ENCODE measurements around the gene VGLL4. TPM values are rescaled to one million over a fixed set of nuclear protein-coding genes. Genes with fewer than 3 reads are reported as not detected.

The VGLL4 gene
- total RNA-seq, 1 experiment from 2014 or later = 57.4 TPM

DNA sequence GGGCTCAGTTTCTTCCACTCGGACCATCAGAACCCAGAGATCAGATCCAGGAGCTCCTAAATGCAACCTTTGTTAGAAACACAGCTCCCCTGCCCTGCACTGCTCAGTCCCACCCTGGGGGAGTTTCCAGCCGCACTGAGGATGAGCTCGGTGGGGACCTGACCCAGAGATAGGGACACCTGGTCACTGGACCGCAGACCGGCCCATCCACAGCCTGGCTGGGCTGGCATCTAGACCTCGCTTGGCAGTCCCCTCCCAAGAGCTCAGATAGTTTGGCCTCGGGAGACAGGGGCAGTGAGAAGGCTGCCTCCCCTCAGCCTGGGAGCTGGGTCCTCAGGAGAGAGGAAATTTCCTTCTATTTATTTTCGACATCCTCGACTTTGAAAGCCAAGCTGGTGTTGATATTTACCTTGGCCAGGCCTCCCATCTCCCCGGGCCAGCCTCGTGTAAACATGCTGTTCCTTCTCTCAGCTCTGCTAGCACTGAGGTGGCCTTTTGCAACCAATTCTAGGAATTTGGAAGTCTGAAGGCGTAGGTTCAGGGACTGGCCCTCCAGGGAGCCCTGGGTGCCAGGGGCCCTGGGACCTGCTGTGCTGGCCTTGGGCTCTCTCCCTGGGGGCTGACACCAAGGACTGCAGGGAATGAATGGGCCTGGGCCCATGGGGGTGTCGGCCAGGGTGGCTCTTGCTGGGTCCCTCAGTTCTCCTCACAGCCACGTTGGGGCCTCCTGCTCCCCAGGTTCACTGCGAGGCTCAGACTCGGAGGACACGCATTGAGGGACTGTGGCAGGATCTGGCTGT lies 90.1 kb downstream of the VGLL4 start:
- no peak for DNase-seq (ENCODE audit: low read depth)

DNA sequence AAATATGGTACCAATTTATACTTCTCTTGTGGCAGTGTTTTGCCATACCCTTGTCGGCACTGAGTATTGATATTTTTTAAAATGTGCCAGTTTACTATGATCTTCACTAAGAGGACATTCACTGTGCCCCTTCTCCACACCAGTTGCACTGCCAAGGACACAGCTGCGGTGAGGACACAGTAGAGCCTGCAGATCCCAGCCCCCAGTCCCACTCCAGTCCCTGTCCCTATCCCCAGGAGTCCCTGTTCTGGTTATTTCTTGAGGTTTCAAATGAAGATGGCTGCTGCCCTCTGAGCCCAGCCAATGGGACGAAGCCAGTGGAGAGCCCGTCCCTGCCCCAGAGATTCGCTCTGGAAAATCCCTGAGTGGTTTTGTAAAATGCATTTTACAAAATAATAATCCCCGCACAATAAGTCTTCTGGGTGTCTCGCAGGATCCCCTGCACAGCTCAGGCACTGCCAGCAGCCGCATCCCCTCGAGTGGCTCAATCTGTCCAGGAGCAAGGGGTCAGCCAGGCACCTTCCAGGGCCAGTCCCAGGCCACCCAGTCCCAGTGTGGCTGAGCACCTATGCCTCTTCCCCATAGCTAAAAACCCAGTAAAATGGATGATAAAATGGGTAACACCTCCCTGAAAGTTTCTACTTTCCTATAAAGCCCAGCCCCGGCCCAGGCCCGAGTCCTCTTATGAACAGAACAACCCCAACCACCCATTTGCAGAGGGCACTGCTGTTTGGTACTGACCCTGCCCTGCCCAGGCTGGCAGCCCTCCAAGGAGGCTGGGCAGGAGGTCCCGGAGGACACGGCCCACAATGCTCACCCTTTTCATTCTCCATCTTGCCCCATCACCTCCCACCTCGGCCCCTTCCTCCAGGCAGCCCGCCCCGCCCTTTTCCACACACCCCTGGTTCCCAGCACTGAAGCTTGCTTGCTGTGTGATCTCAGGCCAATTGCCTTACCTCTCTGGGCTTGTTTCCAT lies 91.1 kb downstream of the VGLL4 start:
- DNase-seq (ENCODE audit: low read depth) = no peak

DNA sequence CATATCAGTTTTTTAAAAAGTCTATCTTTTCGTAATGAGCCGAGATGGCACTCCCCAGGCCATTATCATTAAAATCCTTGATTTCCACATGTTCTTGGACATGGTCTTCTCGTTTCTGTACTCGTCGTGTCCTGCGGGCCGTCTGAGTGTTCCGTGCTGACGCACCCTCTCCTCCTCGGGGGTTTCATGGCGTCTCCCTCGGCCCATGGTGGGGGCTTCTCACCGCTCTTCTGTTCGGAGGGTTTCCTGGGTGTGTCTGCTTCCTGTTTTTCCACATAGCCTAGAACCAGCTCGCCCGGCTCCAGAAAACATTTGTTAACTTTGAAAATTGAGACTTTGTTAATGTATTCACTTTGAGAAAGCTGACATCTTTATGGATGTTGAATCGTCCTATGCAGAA lies 92.7 kb downstream of the VGLL4 start:
- DNase-seq (ENCODE audit: low read depth) = no peak

DNA sequence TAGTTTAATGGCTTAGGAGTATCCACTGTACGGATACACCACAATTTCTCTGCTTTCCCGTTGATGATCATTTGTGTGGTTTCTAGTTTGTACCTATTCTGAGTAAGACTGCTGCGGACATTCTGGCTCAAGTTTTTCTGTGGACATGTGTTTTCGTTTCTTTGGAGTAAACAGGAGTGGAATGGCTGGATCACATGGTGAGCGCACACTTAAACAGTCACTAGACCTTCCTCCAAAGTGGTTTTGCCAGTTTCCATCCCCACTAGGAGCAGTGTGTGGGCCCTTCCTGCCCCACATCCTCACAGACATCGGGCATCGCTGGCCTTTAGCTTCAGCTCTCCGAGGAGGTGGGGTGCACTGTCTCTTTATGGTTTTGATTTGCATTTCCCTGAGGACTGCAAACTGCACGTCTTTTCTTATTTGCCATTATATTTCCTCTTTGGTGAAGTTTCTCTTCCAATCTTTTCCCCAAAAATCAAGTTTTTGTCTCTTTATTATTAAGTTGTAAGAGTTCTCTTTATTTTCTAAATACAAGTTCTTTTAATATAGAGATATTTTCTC lies 94.1 kb downstream of the VGLL4 start:
- no peak for DNase-seq (ENCODE audit: low read depth)

DNA sequence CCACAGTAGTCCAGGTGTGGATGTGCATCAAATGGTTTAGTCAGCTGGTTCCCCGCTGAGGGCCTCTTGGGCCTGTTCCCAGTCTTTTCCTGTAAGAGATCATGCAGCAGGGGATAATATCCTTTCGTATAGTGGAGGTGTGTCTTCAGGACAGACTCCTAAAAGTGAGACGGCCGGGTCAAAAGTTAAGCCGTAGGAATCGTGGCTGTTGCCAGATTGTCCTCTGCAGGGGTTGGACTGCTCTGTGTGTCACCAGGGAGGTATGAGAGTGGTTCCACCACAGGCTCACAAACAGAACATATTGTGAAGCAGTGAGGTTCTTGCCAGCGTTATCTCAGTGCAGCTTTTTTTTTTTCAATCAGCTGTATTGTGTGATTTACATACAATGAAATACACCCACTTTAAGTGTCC lies 95.0 kb downstream of the VGLL4 start:
- DNase-seq (ENCODE audit: low read depth) = peak; percentile 94

DNA sequence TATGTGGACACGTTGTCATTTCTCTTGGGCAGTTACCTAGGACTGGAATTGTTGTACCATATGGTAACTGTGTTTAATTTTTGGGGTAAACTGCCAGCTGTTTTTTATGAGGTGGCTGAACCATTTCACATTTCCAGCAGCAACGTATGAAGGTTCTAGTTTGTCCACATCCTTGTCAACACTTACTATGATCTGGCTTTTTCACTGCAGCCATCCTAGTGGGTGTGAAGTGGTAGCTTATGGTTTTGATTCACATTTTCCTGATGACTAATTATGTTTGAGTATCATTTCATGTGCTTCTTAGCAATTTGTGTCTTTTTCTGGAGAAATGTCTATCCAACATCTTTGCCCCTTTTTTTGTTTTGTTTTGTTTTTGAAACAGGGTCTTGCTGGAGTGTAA lies 96.2 kb downstream of the VGLL4 start:
- no peak for DNase-seq (ENCODE audit: low read depth)

DNA sequence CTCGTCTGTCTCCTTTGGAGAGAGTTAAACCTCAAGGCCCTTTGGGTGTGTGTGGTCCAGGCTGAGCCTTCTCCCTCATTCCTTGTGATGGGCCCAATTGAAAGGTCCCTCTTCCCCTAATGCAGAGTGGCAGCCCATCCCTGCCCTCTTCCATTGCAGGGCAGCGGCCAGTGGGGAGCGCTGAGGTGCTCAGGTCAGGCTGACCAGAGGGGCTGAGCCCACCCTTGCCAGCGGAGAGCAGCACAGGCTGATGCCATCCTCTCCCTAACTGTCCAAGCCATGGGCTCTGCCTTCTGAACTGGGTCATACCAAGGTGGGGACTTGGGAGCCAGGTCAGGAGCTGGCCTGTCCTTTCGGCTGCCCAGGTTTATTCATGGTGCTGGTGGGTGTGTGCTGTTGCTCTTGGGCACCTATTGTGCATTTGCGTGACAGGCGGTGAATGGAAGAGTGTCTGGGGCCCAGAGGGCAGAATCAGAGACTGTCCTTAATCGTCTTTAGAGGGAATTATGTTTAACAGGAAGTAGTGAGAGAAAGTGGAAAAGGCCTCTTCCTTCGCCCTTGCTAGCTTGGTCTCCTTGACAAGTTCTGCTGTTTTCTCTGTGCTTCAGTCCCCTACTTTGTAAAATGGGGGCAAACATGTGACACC lies 96.9 kb downstream of the VGLL4 start:
- no peak for DNase-seq (ENCODE audit: low read depth)

DNA sequence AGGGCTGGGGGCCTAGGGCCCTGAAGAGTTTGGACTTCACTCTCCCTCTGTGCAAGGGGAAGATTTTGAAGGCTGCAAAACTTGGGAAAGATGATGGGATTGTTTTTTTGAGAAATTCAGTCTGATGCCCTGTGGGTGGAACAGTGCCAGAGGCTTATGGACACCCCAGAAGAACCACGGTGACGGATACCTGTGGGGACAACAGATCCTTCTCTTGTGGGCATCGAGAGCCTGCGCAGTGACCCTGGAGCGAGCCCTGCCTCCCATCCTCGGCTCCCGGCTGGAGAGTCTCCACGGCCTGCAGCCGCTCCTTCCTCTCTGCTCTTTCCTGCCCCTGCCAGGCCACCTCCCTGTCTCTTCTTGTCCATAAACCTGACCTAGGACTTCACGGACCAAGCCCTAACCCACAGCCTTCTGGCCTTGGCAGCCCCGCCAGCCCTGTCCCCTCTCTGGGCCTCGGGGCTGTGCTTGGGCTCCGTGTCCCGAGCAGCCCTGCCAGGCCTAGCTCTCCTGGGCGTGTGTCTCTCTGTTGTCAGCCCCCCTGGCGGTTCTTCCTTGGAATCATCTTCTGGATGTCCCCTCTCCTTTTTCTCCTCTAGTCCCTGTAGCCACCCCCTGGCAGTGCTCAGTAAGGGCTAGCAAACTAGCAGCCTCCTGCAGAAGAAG lies 98.4 kb downstream of the VGLL4 start:
- DNase-seq (ENCODE audit: low read depth) = no peak

DNA sequence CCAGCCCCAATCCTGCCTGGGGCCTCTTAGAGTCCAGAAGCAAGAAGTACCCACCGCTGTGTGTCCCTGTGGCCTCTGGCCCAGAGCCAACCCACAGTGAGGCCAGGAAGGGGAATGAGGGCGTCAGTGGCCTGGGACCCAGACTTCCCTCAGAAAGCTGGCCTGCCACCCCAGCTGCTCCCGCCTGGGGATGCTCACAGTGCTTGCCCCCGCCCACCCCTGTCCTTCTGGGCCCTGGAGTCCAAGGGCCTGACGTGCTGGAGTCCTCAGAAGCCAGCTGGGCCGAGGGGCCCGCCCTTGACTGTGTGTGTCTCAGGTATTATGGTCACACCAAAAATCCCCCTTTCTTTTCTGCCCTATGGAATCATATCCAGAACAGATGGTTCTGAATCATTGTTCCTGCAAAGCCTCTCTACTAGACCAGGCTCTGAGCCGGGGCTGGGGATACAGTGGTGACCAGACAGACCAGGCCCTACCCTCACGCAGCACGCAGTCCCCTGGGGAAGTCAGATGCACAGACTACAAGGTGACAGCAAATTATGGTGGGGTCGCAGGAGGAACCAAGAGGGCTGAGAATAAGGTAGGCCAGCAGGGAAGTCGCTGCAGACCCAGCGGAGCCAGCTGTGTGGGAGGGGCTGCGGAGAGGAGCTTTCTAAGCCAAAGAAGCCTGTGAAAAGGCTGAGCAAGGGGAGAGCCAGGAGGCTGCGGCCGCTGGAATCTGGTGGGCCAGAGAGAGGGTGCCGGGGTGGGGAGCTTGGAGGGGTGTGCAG lies 99.1 kb downstream of the VGLL4 start:
- no peak for DNase-seq (ENCODE audit: low read depth)

DNA sequence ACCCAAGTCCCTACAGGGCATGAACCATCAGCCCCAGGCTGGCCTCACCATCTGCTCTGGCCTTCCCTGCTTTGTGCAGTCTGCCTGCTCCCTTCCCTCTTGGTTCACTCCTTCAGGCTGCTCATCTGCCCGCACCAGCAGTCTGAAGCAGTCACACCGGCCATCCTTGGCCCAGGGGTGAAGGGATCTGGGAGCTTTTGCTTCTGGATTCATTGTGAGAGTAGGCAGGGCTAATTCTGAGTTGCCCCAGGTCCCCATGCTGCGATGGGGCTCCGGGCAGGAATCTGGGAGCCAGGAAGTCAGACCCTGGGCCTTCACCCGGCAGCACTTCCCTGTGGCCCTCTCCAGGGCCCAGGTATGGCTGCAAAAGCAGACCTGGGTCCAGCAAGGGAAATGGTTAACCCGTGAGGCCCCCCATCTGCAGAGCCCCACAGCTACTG lies 99.7 kb downstream of the VGLL4 start:
- DNase-seq (ENCODE audit: low read depth) = no peak

DNA sequence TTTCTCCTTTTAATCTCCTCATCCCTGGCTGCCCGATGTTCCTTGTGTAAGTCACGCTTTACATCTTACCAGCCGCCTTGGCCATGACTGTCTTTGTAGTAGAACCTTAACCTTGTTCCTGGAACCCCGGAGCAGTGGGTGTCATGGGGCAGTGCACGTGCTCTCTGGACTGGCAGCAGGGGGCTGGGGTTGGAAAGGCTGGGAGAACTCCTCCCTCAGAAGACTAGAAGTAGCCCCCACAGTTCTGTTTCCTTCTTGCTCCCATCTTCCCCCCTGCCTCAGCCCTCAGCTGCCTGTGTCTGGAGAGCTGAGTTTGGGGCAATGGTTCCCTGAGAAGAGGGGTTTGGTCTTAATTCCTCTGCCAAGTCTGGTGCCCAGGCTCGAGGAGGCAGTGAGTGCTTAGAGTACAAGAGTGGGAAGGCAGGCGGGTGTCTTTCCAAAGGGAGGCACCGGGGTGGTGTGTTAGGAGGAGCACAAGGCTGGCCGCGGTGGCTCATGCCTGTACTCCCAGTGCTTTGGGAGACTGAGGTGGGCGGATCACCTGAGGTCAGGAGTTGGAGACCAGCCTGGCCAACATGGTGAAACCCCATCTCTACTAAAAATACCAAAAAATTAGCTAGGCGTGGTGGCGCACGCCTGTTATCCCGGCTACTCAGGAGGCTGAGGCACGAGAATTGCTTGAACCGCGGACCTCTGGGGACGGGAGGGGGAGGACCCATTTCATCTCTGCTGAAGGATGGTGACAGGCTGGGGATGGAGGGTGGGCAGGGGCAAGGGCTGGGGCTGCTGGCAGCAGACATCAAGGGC lies 100.4 kb downstream of the VGLL4 start:
- DNase-seq (ENCODE audit: low read depth) = no peak

DNA sequence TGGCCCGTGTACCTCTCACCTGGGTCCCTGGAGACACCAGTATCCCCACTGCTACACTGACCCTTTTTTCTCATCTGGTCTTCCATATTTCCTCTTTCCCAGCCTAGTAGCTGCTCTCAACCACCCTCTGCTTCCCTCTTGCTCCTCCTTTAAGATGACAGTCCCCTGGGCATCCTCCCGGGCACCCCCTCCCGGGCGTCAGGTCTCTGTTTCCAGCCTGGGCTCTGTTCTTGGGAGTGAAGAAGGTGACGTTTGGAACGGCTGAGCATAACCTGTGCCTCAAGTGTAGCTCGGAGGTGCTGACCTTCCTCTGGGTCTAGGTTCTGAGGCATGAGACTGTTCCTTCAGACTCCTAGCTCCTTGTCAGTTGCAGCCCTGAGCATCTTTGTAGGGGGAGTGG lies 101.2 kb downstream of the VGLL4 start:
- no peak for DNase-seq (ENCODE audit: low read depth)

DNA sequence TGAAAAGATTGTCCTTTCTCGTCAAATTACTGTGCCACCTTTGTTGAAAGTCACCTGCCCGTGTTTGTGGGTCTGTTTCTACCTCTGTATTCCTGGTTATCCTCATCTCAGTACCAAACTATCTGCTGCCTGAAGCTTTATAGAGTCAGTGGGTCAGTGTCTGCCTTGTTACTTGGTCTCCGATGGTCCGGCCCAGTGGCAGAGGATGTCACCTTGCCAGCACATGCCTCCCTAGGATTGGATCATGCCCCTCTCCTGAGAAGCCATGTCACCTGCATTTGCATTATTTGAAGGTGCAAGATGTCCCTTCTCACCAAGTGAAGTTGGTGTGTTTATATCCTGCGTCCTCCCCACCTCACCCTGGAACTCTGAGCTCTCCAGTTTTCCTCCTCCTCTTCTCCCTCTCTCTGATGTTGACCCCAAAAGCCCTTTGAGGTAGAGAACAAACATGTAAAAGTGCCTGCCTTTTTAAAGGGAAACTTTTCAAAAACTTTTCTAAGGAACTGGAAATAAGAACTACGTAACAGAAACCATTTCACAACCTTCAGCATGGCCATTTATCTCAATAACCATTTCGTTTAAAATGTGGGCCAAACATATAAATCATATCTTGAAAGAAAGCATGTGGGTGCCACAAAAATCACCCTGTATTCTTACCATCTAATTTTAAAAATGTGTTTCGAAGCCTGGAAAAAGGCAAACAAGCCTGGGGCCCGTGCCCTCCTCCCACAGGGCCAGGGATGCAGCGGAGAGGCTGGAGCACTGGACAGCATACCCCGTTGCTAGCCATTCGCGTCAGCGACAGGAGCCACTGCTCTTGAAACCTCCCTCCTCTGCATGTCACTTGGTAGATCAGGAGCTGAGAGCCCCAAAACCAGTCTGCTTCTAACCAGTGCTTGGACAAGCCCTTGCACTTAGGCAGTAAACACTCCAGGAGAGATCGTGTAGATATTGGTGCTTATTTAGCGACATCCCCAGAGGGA lies 102.1 kb downstream of the VGLL4 start:
- DNase-seq (ENCODE audit: low read depth) = no peak

DNA sequence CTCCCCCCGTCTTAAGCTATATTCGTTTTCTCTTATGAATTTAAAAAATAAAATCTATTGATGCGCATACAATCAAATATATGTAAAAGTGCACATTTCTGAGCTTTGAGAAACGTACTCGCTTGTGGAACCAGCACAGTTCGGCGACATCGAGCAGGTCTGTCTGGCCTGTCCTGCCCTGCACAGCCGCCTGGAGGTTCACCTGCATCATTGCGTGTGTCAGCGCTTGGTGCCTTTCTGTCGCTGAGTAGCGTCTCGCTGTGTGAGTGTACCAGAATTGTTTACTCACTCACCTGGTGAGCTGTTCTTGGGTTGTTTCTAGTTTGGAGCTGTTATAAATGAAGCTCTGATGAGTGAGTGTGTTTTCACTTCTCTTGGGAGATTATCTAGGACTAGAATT lies 104.0 kb downstream of the VGLL4 start:
- no peak for DNase-seq (ENCODE audit: low read depth)

DNA sequence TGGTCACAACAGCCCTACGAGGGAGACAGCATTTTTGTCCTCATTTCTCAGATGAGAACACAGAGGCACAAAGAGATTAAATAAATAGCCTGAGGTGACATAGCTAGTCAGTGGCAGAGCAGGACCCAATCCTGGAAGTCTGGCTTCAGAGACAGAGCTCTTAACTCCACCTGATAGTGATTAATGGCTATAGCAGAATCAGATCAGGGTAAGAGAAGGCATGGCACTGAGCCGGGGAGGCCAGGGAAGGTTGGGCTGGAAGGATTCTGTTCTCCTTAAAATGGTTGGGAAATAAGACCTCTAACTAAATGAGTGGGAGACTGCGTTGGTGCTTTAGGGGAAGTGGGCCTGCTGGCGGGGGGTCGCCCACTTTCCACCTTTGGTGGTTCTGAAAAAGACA lies 104.5 kb downstream of the VGLL4 start:
- DNase-seq (ENCODE audit: low read depth) = no peak

DNA sequence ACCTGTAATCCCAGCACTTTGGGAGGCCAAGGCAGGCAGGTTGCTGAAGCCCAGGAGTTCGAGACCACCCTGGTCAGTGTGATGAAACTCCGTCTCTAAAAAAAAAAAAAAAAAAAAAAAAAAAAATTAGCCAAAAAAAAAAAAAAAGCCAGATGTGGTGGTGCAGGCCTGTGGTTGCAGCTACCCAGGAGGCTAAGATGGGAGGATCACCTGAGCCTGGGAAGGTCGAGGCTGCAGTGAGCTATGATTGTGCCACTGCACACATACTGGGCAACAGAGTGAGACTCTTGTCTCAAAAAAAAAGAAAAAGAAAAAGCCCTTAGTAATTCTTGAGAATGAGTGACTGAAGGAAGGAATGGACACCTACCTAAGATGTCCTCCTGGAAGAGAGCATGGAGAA lies 105.1 kb downstream of the VGLL4 start:
- no peak for DNase-seq (ENCODE audit: low read depth)

DNA sequence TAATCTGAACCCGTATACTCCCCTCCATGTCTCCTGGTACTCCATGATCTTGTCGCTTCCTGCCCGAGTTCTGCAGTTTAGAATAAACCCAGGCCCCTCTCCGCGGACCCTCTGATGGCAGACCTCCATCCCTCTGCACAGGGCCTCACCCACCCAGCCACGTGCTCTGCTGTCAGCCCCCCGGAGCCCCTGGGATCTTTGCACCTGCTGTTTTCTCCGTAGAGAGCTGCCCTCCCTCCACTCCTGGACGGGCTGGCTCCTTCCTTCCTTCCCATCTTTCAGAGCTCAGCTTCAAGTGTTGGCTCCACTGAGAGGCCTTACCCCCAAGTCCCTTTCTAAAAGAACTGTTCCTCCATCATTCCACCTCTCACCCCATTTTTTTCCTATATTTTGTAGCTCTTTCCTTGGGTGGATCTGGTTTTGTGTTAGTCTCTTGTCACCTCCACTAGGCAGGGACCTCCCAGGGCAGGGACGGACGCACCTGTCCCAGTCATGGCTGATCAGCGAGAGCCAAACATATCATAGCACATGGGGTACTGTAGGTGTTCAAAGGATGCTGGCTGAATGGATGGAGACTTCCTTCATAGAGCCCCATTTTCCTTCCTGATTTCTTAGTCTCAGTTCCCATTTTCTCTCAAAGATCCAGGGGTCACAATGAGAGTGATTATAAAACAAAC lies 106.6 kb downstream of the VGLL4 start:
- DNase-seq (ENCODE audit: low read depth) = no peak
